Heart left ventricle (tissue), 16 donors: ENCODE data around the gene DNAH1. TPM values are rescaled to one million over a fixed set of nuclear protein-coding genes. Genes with fewer than 3 reads are reported as not detected.
A peak's percentile ranks its signal among the peaks of the same experiment; 100 is the strongest.

Experiments
- ATAC-seq, 4 donors: fragments of 200-7000 bp; cut with Tn5 transposase; one replicate each; pipeline ENCODE4 v1.9.1; 2020 to 2022; ENCODE audit warnings: moderate library complexity in 4 of 4, mild to moderate bottlenecking in 3 of 4, moderate number of reproducible peaks in 1 of 4
- DNase-seq, 5 donors: peaks; one replicate each; pipeline ENCODE4 v3.0.0-alpha.2; 2020
- H3K27ac ChIP-seq, 12 donors: fragments of 200-600 bp; sonication (generic) in 4 of 12; one replicate each; pipeline versions ENCODE4 v1.5.0 to v1.8.0; 2016 to 2022; ENCODE audit warnings: mild to moderate bottlenecking in 2 of 12
- H3K27me3 ChIP-seq, 9 donors: fragments of 200-600 bp; sonication (generic) in 2 of 9; one replicate each; pipeline versions ENCODE4 v1.5.1 to v1.8.0; 2016 to 2022; ENCODE audit warnings: mild to moderate bottlenecking in 3 of 9
- H3K36me3 ChIP-seq, 9 donors: fragments of 200-600 bp; sonication (generic) in 2 of 9; one replicate each; pipeline versions ENCODE4 v1.5.0 to v1.8.0; 2018 to 2022; ENCODE audit warnings: mild to moderate bottlenecking in 2 of 9
- H3K4me1 ChIP-seq, 12 donors: fragments of 200-600 bp; sonication (generic) in 4 of 12; one replicate each; pipeline versions ENCODE4 v1.5.0 to v1.8.0; 2016 to 2022; ENCODE audit warnings: mild to moderate bottlenecking in 3 of 12
- H3K4me3 ChIP-seq, 12 donors: fragments of 200-600 bp; sonication (generic) in 4 of 12; one replicate each; pipeline versions ENCODE4 v1.5.0 to v1.8.0; 2017 to 2022; ENCODE audit warnings: mild to moderate bottlenecking in 9 of 12, moderate library complexity in 4 of 12
- H3K9me3 ChIP-seq, 12 donors: fragments of 200-600 bp; sonication (generic) in 4 of 12; one replicate each; pipeline versions ENCODE4 v1.5.0 to v1.8.0; 2016 to 2022; ENCODE audit warnings: mild to moderate bottlenecking in 1 of 12
- POLR2A ChIP-seq, 2 donors: fragments of 450-650 bp; IDR thresholded peaks; one replicate each; pipeline ENCODE4 v1.6.1; 2017; ENCODE audit warnings: antibody characterized with exemption in 2 of 2, mild to moderate bottlenecking in 2 of 2, moderate library complexity in 2 of 2
- WGBS, 4 donors: extraction: QIAGEN DNeasy Blood & Tissue Kit in 2 of 4; methylation state at CpG; one replicate each; pipeline versions ENCODE4 v1.1.5 to v1.1.7; 2013 to 2018; 5-methylcytosine and 5-hydroxymethylcytosine counted together
- intact Hi-C, 10 donors: fragments of 100-400 bp; cut with DNase I; formaldehyde crosslinking; loops; one replicate each; pipeline versions ENCODE4 v1.11.1 to v1.14.2; 2022
- polyA plus RNA-seq, 2 donors: library from polyadenylated mRNA; stranded (reverse); fragments of 200-250 nt; gene quantifications; one replicate each; pipeline ENCODE4 v1.2.3, GENCODE V29; 2013
- total RNA-seq, 9 donors: library from RNA; depleted of rRNA in 2 of 9; stranded (reverse); fragments of >200 nt in 2 of 9; fragmentation: NEBNext Ultra II Directional in 3 of 9; extraction: Animal tissue kit (Norgen Biotek cat#: 25700) in 3 of 9; gene quantifications; one replicate each; pipeline versions ENCODE4 v1.1.0 to v1.2.4, GENCODE V29; 2016 to 2023
- TF ChIP-seq, protein P1 (sequence below), 12 donors: fragments of 200-600 bp; sonication (generic) in 4 of 12; IDR thresholded peaks; one replicate each; pipeline versions ENCODE4 v1.5.0 to v1.8.0; 2018 to 2022; ENCODE audit warnings: antibody characterized with exemption in 12 of 12, mild to moderate bottlenecking in 5 of 12
- donor health status: ischemic (EF 13 %, LVEDD 7.1; RV severe dilation, severe dysfunction).
- donor health status: healthy with polysubstance abuse.
- donor health status: DM: no; HTN: yes; CAD: no.
- donor health status: DM: no; HTN: no; CAD: no.
- donor health status: ischemic (EF 25% LVEDD 6.9; RV normal size, moderate dysfunction).
- donor health status: ischemic (EF 25% LVEDD 5.7; RV mildly dilated, moderate dysfunction).
- donor health status: healthy.
- donor health status: DM: yes; HTN: yes; CAD: no.
- donor health status: ischemic (EF 35%, LVEDD 5.7; RV mildly dilated, moderate dysfunction).
- donor health status: nonischemic (EF 11% LVEDD 7.7; RV severe dilation, severe dysfunction).
- donor health status: DM: yes; HTN: yes; CAD: no.
- donor health status: PGD.
- donor health status: ischemic (EF 29% LVEDD 5.4; RV normal size, mild dysfunction).
- donor health status: nonischemic (EF 23%, LVEDD 6.1; RV moderate dilation, normal function).

The DNAH1 gene
- total and polyA plus RNA-seq, 11 donors: 0.95 to 6.6 (median 2.8) TPM

GRCh38 chr3:52326976-52327375, 10.9 kb downstream of the DNAH1 start:
- no peak overlapping the region for H3K4me3 ChIP-seq
- H3K27ac ChIP-seq: no peak overlapping the region
- H3K9me3 ChIP-seq: no peaks in the 10 kb centered on the region
- WGBS, 4 donors: 88 to 100% (median 93%) methylated on average over 4 to 6 of the region's 6 CpGs
- peaks cover 0 to 19% (median 0%) of the 10 kb centered on the region in 12 donors for H3K4me1 ChIP-seq
- no peaks in the 10 kb centered on the region for H3K27me3 ChIP-seq
- peaks cover 0 to 8% (median 0%) of the 10 kb centered on the region in 9 donors for H3K36me3 ChIP-seq
- DNase-seq: peak in 2 of 5 donors; percentile 7 to 33
- intact Hi-C loops: no loop called here
- no peak for ATAC-seq
- TF ChIP-seq, protein P1, sequence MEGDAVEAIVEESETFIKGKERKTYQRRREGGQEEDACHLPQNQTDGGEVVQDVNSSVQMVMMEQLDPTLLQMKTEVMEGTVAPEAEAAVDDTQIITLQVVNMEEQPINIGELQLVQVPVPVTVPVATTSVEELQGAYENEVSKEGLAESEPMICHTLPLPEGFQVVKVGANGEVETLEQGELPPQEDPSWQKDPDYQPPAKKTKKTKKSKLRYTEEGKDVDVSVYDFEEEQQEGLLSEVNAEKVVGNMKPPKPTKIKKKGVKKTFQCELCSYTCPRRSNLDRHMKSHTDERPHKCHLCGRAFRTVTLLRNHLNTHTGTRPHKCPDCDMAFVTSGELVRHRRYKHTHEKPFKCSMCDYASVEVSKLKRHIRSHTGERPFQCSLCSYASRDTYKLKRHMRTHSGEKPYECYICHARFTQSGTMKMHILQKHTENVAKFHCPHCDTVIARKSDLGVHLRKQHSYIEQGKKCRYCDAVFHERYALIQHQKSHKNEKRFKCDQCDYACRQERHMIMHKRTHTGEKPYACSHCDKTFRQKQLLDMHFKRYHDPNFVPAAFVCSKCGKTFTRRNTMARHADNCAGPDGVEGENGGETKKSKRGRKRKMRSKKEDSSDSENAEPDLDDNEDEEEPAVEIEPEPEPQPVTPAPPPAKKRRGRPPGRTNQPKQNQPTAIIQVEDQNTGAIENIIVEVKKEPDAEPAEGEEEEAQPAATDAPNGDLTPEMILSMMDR (IDR thresholded peaks at IDR 0.05): no peak
- TF ChIP-seq POLR2A (IDR thresholded peaks at IDR 0.05): no peak

DNA sequence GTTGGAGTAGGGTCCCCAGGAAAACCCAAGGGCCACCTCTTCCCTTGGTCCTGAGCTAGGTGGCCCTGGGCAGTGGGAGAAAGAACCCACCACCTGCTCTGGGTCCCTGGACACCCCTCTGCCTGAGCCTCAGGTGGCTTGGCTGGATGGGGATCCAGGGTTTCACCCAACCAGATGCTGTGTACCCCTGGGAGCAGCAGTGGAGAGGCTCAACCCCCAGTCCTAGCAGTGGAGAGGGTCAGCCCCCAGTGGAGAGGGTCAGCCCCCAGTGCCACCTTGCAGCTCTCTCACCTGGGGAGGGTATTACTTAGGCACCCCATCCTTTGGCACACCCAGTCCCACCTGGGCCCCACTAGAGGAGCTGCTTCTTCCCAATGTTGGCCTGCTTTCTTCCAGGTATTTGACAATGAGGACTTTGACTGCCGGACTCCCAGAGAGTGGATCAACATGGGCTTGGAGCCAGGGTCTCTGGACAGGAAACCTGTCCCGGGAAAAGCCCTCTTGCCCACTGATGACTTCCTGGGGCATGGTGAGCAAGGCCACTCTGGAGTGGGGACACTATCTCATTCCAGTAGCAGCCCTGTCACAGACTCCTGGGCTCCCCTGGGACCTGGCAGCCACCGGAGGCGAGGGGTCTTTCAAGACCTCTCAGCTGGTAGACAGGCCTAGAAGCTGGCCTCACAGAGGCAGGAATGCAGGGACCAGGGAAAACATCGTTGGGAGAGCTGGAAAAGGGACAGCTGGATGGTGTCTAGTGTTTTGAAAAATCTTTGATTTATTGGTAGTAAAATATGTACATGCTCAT, 11.6 kb downstream of the DNAH1 start:
- Histone ChIP-seq H3K36me3 (peaks cover 0 to 13% (median 0%) of the 10 kb centered on the region in 9 donors), H3K4me1 (peaks cover 0 to 19% (median 0%) of the 10 kb centered on the region in 12 donors), H3K4me3 (no peak overlapping the region), H3K27me3 (no peaks in the 10 kb centered on the region), H3K9me3 (no peaks in the 10 kb centered on the region), H3K27ac (no peak overlapping the region)
- ATAC-seq (no peak), DNase-seq (peak in 1 of 5 donors; percentile 19)
- TF ChIP-seq POLR2A (IDR thresholded peaks at IDR 0.05): no peak
- TF ChIP-seq, protein P1 (IDR thresholded peaks at IDR 0.05): no peak
- intact Hi-C loops: no loop called here
- 63 to 80% (median 73%) methylated on average over 5 of the region's 5 CpGs for WGBS, 4 donors

DNA sequence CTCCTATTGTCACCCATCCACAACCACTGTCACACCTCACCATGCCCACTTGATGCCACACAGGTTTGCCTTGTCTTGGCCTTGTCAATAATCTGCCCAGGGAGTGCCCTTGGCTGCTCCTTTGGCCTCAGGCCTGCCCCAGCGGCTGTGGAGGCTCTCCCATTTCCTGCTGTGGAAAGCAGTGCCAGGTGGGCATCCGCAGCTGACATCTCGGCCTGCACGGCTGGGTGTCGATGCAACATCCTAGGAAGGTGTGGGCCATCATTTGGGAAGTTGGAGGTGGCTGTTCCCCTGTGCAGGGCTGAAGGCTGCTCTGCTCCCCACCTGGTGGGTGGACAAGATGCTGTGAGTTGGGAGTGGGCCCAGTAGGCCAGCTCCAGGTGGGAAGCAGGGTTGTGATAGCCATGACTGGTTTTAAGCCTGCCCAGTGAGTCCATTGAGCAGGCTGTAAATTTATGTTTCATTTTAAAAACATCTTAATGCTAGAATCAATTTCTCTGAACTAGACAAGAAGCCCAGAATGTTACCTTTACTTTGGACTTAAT, 12.5 kb downstream of the DNAH1 start:
- Histone ChIP-seq H3K27ac (no peak overlapping the region), H3K9me3 (no peaks in the 10 kb centered on the region), H3K27me3 (no peaks in the 10 kb centered on the region), H3K36me3 (peaks cover 0 to 21% (median 4%) of the 10 kb centered on the region in 9 donors), H3K4me1 (peaks cover 0 to 19% (median 0%) of the 10 kb centered on the region in 12 donors), H3K4me3 (no peak overlapping the region)
- DNase-seq (peak in 1 of 5 donors; percentile 32), ATAC-seq (no peak)
- WGBS, 4 donors: 88 to 100% (median 93%) methylated on average over 2 to 5 of the region's 5 CpGs
- TF ChIP-seq, protein P1 (IDR thresholded peaks at IDR 0.05): no peak
- TF ChIP-seq POLR2A (IDR thresholded peaks at IDR 0.05): no peak
- intact Hi-C loops: no loop called here

DNA sequence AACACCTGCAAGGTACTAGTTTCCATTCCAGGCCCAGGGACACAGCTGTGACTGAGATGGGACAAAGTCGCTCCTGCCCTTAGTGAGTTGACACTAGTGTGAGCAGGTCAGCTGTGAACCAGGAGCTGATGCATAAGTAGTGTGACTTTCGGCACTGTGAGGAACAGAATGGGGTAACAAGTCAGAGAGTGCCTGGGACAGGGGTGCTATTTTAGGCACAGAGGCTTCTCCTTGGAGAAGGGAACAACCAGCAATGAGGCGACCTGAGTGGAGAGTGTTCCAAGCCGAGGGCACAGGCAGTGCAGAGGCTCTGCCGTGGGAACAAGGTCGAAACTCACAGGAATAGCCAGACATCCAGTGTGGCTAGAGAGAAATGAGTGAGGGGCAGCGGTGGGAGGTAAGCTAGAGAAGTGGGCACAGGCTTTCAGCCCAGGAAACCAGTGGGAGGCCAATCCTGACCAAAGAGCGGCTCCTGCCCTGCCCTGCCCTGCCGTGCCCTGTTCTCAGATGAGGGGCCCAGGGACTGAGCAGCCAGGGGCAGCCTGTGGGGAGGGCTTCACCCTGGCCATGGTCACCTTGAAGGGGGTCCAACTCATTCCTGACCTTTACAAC, 14.2 kb downstream of the DNAH1 start:
- peak in 3 of 4 donors; percentile 48 to 68 (median 67) for ATAC-seq
- intact Hi-C loops: loop anchor here in 3 of 10 donors (5.0 to 10.0 kb wide), 3 partner anchors 33 to 335 kb away; partner anchors contain the start of genes POC1A (in 1 of the 3) and RPL29 (in 1 of the 3)

More for the DNA sequence above, 14.2 kb downstream of the DNAH1 start:
- Histone ChIP-seq H3K4me3 (no peak overlapping the region), H3K36me3 (peaks cover 0 to 28% (median 6%) of the 10 kb centered on the region in 9 donors), H3K27ac (peak overlapping the region in 1 of 12 donors; percentile 33), H3K4me1 (peaks cover 0 to 10% (median 0%) of the 10 kb centered on the region in 12 donors), H3K9me3 (no peaks in the 10 kb centered on the region), H3K27me3 (no peaks in the 10 kb centered on the region)
- DNase-seq: peak in 2 of 5 donors; percentile 21 to 44
- WGBS, 4 donors: 60 to 89% (median 73%) methylated on average over 7 to 9 of the region's 9 CpGs
- TF ChIP-seq, protein P1 (IDR thresholded peaks at IDR 0.05): no peak
- no peak for TF ChIP-seq POLR2A (IDR thresholded peaks at IDR 0.05)
